HG03442 (cell line): ENCODE measurements around the gene DEPDC5.
"Not testable (repeated sequence)": the region's sequence is repeated elsewhere in the genome, so short reads cannot be mapped to it uniquely, and the experiment has no call there.

Experiments
- ATAC-seq: cut with Tn5 transposase; IDR thresholded peaks from one replicate; pipeline ENCODE4 v1.9.1; 2021; ENCODE audit warnings: mild to moderate bottlenecking, moderate library complexity; ENCODE audit not compliant: unreplicated experiment

Gene DEPDC5

DNA sequence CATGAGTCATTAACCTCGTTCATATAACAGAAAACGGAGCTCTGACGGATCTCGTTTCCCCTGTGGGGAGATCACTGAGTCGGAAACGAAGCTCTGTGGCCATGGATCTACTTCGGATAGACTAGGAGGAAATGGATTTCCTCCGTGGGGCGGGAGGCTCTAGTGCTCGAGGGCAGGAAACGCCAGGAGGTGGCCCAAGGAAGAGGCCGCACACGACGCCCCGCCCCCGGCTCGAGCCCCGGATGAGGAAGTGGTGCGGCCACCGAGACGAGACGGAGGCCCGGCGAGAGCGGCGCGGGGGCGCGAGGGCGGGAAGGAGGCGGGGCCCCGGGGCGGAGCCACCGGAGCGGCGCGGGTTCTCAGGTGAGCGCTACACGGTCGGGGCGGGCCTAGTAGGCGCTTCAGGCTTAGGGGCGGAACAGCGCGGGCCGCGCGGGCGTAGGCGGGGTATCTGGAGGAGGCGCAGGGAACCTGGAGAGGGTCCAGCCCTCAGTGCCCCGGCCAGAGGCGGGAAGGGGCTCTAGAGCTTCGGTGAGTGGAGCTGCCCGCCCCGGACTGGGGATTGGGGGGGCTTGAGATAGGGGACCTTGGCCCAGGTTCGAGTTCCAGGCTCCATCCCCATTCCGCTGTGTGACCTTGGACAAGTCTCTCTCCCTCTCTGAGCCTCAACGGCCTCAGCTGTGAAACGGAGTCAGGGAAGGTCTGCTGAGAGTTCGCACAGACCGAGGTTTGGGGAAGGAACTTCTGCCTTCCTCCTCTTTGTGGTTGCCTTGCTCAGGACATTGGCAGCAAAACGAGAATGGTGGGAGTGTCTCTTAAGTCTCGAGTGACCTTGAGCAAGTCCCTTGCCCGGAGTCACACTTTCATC is at the start of gene DEPDC5:
TSS of gene DEPDC5 (plus strand) at position 386 of the 868 bp plus-strand sequence. CDS start 903 bp downstream, outside the sequence.
- ATAC-seq: peak; percentile 69

DNA sequence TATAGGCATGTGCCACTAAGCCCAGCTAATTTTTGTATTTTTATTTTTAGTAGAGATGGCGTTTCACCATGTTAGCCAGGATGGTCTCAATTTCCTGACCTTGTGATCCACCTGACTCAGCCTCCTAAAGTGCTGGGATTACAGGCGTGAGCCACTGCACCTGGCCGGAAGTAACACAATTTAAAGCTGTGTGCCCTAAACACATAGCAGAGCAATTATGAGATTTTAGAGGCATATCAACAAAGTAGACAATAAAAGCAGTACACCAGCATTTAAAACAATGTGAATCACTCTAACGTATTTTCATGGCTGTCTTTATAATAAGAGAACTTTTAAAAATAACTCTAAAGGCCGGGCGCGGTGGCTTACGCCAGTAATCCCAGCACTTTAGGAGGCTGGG is 46.3 kb upstream of the DEPDC5 start:
- ATAC-seq: no peak

DNA sequence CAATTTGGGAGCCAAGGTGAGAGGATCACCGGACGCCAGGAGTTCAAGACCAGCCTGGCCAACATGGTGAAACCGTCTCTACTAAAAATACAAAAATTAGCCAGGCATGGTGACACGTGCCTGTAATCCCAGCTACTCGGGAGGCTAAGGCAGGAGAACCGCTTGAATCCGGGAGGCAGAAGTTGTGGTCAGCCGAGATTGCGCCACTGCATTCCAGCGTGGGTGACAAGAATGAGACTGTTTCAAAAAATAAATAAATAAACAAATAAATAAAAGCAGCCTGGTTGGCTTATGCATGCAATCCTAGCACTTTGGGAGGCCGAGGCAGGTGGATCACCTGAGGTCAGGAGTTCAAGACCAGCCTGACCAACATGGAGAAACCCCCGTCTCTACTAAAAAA is 42.6 kb upstream of the DEPDC5 start:
- not testable (repeated sequence) for ATAC-seq

DNA sequence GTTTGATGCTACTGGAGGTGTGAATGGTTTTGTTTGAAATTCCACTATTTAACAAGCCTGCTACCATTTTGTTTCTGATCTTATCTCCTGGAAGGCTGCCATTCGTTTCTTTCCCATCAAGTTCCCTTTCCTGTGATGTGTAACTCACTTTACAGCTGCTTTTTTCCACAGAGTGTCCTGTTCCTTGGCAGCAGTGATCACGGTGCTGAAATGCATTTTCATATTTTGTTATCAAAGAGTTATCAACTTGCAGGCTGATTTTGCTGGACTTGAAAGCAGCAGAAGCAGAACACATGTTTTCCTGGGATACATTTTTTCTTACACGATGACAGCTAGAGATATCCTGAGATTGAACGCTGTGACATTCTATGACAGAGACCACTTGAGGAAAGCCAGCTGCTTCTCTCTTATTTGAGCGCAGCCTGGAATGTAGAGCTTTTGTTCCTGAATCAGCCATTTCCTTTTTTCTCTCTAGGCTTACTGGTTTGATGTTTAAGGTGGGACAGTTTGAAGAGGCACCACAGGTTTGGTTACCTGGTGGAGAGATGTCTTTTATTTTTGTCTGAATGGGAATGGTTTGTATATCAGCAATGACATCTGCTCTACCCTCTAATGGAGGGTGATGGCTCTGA is 38.6 kb upstream of the DEPDC5 start:
- ATAC-seq: no peak

DNA sequence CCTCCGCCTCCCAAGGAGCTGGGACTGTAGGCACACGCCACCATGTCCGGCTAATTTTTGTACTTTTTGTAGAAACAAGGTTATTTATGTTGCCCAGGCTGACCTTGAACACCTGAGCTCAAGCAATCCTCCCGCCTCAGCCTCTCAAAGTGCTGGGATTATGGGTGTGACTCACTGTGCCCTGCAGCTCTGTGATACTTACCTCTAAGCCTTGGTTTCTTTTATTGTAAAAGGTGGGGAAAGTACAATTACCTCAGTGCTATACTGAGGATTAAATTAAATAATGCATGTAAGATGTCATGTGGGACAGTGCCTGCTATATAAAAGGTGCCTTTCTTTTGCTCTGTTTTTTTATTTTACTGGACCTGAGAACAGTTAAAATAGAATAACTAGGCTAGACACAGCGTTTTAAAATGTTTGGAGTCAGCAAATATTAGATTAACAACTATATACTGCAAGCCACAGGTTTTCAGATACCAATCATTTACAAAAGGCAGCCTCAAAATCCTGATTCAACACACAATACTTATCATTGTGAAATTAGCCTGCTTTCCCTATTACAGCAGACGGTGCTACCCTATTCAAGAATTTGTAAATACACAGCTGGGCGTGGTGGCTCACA is 33.9 kb upstream of the DEPDC5 start:
- no peak for ATAC-seq

DNA sequence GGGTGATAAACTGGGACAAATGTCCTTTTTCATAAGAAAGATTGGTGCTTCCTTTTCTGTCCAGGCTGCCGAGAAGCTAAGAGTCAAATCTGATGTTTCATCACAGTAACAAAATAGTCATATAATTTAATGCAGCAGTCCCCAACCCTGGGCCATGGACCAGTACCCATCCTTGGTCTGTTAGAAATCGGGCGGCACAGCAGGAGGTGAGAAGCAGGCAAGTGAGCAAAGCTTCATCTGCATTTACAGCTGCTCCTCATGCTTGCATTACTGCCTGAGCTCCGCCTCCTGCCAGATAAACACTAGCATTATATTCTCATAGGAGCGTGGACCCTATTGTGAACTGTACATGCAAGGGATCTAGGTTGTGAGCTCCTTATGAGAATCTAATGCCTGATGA is 30.1 kb upstream of the DEPDC5 start:
- no peak for ATAC-seq

DNA sequence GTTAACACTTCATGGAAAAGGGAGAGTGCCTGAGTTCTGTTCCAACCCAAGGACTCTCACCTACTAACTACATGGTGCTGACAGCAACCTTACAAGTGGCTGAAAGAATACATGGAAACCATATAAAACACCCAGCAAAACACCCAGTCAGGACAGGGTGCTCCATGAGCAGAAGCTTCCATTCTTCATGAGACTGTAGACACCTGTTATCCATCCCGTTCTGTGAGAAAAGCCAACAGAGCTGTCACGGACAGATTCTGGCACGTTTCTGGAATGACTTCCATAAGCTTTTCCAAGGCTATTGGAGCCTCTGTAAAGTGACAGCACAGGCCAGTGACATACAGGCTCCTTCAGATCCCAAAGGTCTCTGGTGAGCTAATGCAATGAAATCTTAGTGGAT is 27.1 kb upstream of the DEPDC5 start:
- no peak for ATAC-seq

DNA sequence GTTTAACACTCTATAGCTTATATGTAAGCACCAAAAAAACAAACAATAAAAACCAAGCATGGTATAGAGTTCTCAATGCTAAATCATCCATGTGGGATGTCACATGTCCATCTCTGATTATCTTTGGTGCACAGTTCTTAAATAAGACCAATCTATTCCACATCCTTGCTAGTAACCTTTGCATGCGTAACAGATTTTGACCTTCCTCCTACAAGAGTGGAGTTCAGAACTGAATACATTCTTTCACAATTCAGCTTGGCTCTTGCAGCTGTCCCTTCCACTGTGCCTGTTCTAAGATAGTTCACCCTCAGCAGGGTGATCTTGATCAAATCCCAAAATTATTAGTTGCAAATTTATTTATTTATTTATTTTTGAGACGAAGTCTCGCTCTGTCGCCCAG is 25.0 kb upstream of the DEPDC5 start:
- no peak for ATAC-seq

DNA sequence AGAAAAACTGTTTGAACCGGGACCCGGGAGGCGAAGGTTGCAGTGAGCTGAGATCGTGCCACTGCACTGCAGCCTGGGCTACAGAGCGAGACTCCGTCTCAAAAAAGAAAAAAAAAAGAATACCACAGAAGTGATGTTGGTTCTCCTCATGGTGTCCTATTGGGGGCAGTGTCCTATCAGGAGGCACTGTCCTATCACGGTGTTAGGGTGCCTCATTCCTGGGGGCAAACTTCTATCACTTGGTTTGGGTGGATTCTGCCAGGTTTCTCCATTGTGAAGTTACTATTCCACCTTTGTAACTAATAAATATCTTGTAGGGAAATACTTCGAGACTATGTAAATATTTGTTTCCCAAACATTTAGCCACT is 23.5 kb upstream of the DEPDC5 start:
- ATAC-seq: no peak

DNA sequence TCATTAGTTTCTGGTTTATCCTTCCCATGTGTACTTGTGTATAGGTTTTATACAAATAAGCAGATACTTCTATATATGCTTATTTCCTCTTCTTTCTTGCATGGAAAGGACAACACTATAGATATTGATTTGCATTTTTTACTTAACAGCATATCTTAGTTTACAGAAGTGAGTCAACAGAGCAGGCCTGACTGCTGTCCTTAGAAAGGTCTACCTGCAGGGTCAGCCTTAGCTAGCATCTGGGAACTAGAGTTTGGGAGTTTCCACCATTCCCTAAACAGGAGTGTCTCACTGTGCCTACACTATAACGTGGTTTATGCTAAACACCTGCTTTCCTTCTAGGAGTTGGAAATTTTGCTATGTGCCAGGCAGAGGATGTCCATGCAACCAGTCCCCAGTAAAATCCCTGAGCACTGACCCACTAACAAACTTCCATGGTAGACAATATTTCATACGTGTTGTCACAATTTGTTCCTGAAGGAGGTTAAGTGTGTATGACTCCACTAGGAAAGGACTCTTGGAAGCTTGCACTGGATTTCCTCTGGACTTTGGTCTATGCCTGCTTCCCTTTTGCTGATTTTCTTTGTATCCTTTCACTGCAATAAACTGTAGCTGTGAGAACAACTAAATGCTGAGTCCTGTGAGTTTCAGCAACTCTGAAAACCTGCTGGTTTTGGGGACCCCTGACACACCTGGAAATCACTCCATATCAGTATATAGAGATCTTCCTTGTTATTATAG is 21.6 kb upstream of the DEPDC5 start:
- no peak for ATAC-seq

DNA sequence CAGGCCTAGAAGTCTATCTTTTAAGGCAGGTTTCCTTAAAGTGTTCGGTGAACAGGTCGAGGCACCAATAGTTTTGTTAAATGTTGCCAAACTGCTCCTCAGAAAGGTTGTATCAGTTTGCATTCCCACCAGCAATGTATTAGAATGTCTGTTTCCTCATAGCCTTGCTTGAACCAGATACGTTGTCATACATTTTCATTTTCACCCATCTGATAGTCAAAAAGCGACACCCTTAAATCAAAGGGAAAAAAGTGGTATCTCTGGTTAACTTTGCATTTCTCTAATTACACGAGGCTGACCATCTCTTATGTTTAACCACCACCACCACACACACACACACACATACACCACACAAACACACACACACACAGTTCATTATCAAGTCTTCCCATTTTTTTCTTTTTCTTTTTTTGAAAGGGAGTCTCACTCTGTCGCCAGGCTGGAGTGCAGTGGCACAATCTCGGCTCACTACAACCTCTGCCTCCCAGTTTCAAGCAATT is 20.2 kb upstream of the DEPDC5 start:
- ATAC-seq: no peak

DNA sequence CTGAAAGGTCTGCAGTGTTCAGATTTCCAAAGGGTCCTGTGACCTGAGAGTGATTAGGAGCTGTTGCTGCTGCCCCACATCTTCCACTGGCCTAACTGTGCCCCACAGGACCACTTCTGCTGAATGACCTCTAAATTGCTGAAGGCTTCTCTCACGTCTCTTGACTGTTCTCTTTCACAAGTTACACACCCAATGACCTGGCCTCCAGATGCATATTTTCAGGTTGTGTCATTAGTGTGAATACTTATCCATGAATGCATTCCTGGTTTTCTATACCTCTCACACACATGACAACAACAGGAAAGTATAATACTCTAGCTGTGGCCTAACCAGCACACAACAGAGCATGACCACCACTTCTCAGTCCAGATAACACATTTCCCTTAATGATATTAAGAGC is 19.3 kb upstream of the DEPDC5 start:
- ATAC-seq: no peak

DNA sequence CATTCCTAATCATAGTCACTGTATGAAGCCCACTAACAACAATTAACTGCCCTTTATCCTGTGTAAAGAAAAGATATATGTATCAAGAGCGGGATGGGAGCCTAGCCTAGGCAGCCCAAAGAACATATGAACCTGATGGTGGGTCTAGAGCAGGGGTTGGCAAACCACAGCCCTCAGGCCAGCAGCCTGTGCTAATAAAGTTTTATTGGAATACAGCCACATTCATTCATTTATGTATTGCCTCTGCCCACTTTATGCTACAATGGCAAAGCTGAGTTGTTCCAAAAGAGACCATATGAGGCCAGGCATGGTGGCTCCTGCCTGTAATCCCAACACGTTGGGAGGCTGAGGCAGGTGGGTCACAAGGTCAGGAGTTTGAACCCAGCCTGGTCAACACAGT is 17.4 kb upstream of the DEPDC5 start:
- ATAC-seq: no peak

DNA sequence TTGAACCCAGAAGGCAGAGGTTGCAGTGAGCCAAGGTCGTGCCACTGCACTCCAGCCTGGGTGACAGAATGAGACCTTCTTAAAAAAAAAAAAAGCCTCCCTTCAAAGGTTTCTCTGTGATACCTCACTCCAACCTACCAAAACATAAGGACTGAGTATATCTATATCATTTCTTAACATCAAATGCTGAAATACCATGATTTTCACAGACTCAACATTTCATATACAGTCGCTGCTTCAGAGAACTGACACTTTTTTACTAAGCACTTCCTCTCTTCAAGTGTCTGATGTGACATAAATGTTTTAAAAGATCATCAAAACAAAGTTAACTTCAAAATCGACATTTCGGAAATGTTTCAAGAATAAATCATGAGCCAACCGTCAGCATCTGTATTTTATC is 15.9 kb upstream of the DEPDC5 start:
- no peak for ATAC-seq

DNA sequence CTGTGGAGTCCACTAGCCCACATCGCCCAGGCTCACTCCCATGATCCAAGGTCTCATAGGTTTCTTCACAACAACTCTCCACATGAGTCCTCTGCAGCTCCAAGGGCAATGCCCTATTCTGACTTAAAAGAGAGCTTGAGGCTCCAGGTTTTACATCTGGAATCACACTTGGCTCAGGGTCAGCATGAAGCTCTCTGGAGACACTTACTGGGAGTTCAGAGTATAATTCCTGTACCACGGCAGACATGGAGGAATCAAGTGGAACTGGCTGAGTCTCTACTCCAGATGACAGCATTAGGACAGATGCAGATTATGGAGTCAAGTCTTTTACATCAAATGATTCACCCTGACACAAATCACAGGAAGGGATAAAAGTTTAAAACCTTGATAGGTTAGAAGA is 15.3 kb upstream of the DEPDC5 start:
- no peak for ATAC-seq

DNA sequence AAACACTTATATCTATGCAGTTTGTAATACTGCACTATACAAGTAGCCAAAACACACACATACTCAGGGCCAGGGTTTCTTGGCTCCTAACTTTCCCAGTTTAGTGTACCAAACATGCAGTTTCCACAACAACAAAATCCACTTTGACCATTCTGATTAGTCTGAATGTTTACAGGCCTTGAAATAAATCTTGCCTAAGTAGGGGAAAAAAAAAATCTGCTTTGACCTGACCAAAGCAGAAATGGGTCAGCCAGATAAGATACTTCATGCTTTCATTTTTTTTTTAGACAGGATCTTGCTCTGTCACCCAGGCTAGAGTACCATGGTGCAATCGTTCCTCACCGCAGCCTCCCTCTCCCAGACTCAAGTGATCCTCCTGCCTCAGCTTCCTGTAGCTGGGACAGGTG is 14.0 kb upstream of the DEPDC5 start:
- ATAC-seq: no peak

DNA sequence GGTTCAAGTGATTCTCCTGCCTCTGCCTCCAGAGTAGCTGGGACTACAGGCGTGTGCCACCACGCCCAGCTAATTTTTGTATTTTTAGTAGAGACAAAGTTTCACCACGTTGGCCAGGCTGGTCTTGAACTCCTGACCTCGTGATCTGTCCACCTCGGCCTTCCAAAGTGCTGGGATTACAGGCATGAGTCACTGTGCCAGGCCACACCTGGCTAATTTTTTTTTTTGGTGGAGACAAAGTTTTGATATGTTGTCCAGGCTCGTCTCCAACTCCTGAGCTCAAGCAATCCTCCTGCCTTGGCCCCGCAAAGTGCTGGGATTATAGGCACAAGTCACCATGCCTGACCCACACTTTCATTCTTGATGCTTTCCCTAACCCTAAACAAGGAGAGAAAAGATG is 13.5 kb upstream of the DEPDC5 start:
- not testable (repeated sequence) for ATAC-seq

DNA sequence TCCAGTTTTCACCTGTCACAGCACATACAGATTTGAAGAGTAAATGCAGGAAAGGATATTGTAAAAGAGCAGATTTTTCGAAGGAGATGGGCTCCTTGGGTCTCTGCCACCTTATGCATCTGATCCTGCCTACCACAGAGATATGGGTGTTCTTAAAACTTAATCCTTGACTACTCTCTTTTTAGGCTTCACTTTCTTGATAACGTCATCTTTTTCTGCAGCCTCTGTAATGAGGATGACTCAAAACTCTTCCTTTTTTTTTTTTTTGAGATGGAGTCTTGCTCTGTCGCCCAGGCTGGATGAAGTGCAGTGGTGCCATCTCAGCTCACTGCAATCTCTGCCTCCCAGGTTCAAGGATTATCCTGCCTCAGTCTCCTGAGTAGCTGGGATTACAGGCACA is 11.7 kb upstream of the DEPDC5 start:
- ATAC-seq: no peak

DNA sequence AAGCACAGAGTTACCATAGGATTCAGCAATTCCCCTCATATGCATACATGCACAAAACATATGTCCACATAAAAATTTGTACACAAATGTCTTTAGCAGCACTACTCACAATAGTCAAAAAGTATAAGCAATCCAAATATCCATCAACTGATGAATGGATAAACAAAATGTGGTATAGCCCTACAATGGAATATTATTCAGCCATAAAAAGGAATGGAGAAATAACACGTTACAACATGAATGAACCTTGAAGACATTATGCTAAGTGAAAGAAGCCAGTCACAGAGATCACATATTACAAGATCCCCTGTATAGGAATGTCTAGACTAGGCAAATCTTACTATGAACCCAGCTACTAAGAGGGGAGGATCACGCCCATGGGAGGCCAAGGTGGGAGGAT is 11.1 kb upstream of the DEPDC5 start:
- ATAC-seq: no peak

DNA sequence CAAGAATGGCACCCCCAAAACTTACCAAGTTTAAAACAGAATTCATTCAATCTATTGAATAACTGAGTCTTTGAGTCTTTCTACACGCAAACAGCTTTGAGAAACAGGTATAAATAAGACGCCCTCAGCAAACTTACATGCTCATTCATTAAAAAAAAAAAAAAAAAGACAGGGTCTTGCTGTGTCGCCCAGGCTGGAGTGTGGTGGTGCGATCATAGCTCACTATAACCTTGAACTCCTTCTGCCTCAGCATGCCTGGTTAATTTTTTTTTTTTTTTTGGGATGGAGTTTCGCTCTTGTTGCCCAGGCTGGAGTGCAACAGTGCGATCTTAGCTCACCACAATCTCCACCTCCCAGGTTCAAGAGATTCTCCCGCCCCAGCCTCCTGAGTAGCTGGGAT is 9.9 kb upstream of the DEPDC5 start:
- ATAC-seq: no peak

DNA sequence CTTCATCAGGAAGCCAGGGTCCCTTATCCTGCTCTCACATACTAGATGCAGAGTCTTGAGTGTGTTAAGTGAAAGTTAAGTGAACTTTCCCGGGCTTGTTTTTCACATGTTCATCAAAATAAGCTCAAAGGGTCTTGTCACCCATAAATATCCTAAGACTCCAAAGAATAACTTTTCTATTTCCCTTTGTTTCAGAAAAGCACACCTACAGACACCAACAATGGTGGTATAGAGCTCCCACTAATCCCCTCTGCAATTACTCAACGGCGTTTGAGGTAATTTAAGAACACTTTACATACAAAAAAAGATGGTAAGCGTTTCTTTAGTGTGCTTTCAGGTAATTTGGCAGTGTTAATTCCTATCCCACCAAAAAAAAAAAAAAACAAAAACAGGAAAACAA is 6.4 kb upstream of the DEPDC5 start:
- ATAC-seq: no peak
